Stimulated activated CD8-positive, alpha-beta memory T cell treated with anti-CD3 and anti-CD28 coated beads, Interleukin-4, amount 100 ng/mL, for 1 hour (primary cell): Measurements from ENCODE around the gene EGFLAM.

ENCODE experiments used
- DNase-seq, 2 donors: peaks; one replicate each; pipeline ENCODE4 v3.0.0-alpha.2; 2020; ENCODE audit warnings: low read depth in 2 of 2, low spot score in 1 of 2

The EGFLAM gene

GRCh38 chr5:38371596-38371995 is 113.2 kb downstream of the EGFLAM start:
- no peak for DNase-seq

GRCh38 chr5:38373743-38374142 is 115.4 kb downstream of the EGFLAM start:
- DNase-seq: no peak

GRCh38 chr5:38375423-38375822 is 117.1 kb downstream of the EGFLAM start:
- no peak for DNase-seq

GRCh38 chr5:38376404-38376803 is 118.0 kb downstream of the EGFLAM start:
- DNase-seq: no peak

GRCh38 chr5:38378579-38378978 is 120.2 kb downstream of the EGFLAM start:
- no peak for DNase-seq

GRCh38 chr5:38379350-38379937 is 121.1 kb downstream of the EGFLAM start:
- DNase-seq: no peak

- no peak for DNase-seq
These were observed 122.2 kb downstream of the EGFLAM start for GRCh38 chr5:38380537-38380936.

- no peak for DNase-seq
These were observed 123.0 kb downstream of the EGFLAM start for GRCh38 chr5:38381361-38381760.

- peak in 1 of 2 donors; percentile 4 for DNase-seq
These were observed 124.5 kb downstream of the EGFLAM start for GRCh38 chr5:38382898-38383297.

- DNase-seq: no peak
These were observed 125.3 kb downstream of the EGFLAM start for GRCh38 chr5:38383701-38384100.

GRCh38 chr5:38384396-38384795 is 126.0 kb downstream of the EGFLAM start:
- DNase-seq: no peak

- DNase-seq: no peak
These were observed 128.8 kb downstream of the EGFLAM start for GRCh38 chr5:38387161-38387560.

- no peak for DNase-seq
These were observed 135.3 kb downstream of the EGFLAM start for GRCh38 chr5:38393636-38394035.

GRCh38 chr5:38396766-38397165 is 138.4 kb downstream of the EGFLAM start:
- DNase-seq: no peak

- DNase-seq: no peak
These were observed 142.0 kb downstream of the EGFLAM start for GRCh38 chr5:38400365-38400764.

GRCh38 chr5:38401145-38401544 is 142.8 kb downstream of the EGFLAM start:
- DNase-seq: no peak

- no peak for DNase-seq
These were observed 145.0 kb downstream of the EGFLAM start for GRCh38 chr5:38403406-38403805.

GRCh38 chr5:38403877-38404635 is 145.7 kb downstream of the EGFLAM start:
- no peak for DNase-seq

- no peak for DNase-seq
These were observed 146.4 kb downstream of the EGFLAM start for GRCh38 chr5:38404667-38405276.

GRCh38 chr5:38408446-38409198 is 150.3 kb downstream of the EGFLAM start:
- no peak for DNase-seq

- DNase-seq: no peak
These were observed 152.1 kb downstream of the EGFLAM start for GRCh38 chr5:38410304-38410990.
